Measurements from ENCODE around the gene GRM7.

DNA sequence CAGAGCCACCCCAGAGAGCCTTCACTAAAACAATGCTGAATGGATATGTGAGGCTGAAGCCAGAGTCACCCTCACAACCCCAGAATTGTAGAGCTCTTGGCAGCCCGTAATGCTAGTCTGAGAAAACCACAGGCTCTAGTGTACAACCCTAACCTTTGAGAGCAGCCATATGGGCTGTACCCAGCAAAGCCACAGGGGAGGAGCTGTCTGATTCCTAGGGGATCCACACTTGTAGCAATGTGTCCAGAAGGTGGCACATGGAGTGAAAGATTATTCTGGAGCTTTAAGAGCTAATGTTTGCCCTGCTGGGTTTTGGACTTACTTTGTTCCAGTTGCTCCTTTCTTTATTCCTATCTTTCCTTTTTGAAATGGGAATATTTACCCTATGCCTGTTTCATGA, 626.8 kb downstream of the GRM7 start:
- TF ChIP-seq, protein P1, sequence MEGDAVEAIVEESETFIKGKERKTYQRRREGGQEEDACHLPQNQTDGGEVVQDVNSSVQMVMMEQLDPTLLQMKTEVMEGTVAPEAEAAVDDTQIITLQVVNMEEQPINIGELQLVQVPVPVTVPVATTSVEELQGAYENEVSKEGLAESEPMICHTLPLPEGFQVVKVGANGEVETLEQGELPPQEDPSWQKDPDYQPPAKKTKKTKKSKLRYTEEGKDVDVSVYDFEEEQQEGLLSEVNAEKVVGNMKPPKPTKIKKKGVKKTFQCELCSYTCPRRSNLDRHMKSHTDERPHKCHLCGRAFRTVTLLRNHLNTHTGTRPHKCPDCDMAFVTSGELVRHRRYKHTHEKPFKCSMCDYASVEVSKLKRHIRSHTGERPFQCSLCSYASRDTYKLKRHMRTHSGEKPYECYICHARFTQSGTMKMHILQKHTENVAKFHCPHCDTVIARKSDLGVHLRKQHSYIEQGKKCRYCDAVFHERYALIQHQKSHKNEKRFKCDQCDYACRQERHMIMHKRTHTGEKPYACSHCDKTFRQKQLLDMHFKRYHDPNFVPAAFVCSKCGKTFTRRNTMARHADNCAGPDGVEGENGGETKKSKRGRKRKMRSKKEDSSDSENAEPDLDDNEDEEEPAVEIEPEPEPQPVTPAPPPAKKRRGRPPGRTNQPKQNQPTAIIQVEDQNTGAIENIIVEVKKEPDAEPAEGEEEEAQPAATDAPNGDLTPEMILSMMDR (conservative IDR thresholded peaks at IDR 0.05 in 1 of 2, IDR thresholded peaks at IDR 0.05 in 1 of 2; ENCODE audit: low read depth in 1 of 2, low read length in 2 of 2), result no peak
- TF ChIP-seq EZH2 (IDR thresholded peaks at IDR 0.05; ENCODE audit: low read length, missing control alignments), result no peak
